GM21576 (cell line): ENCODE measurements around the gene SEMA3D.

ENCODE experiments used
- ATAC-seq: cut with Tn5 transposase; IDR thresholded peaks from one replicate; pipeline ENCODE4 v1.9.1; 2021; ENCODE audit warnings: mild to moderate bottlenecking, moderate library complexity; ENCODE audit not compliant: unreplicated experiment

Gene SEMA3D

DNA sequence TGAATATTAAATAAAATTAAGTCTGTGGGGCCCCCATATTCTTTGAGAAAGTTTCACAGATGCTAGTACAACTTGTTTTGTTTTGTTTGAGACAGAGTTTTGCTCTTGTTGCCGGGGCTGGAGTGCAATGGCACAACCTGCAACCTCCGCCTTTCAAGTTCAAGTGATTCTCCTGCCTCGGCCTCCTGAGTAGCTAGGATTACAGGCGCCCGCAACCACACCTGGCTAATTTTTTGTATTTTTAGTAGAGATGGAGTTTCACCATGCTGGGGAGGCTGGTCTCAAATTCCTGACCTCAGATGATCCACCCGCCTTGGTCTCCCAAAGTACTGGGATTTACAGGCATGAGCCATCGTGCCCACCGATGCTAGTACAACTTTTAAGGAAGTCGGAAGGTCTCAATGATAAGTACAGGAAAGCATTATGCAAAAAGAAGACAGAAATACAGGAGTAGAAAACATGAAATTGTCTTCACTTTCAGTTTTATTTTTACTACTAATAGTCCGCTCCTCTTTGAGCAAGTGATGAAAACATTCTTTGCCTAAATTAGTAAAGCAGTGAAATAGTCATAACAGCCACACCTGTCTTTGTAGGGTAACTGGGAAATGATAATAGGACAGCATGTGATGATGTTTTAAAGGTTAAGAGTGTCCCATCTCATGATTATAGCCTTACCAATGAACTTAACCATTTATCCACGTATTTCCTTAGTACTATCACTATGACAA lies 147.5 kb downstream of the SEMA3D start:
- ATAC-seq, result peak; percentile 90

DNA sequence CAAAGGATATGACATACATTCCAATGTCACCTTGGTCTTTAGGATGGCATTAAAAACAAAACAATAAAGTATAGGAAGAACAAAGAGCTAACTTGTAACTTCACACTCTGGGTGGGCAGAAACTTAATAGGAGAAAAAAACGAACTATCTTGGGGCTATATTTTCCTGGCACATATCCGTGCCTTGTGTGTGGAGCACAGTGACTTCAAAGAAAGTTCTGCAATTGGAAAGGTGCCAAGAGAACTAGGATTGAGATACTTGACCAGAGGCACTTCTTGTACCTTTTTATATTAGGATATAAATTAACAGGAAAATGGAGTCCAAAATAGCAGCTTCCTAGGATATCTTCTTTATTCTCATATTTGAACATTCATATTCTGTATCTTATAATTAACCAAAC lies 148.4 kb downstream of the SEMA3D start:
- no peak for ATAC-seq

DNA sequence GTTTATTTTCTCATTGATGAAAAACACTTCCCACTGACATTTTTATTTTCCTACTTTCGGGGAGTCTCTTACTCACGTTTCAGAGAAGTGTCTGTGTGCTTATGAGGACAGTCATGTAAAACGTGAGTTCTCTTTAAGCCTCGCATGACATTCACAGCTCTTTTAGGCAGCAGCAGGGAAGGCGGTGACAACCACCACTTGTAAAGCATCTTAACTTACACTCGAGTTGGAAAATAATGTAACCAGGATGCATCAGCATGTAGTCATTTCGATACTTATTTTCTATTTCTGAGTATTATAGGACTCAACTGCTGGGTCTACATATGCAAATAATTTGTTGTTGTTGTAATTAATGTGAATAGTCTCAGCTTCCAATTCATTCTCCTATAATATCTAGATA lies 153.6 kb downstream of the SEMA3D start:
- no peak for ATAC-seq

DNA sequence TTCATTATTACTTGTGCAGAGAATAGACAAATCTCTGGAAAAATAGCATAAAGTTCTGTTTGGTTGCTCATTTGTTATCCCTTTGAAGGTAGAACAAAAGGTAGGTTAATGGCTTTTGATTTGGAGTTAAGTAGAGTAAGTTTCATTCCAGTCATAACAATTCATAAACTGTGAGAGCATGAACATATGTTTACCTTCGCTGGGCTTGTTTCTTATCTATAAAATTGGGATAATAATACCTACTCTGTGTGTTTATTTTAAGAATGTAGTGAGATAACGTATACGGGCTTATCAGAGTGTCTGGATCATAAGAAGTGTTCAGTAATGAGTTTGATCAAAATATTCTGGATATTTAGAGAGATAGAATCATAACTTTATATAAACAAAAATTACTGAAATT lies 155.4 kb downstream of the SEMA3D start:
- no peak for ATAC-seq

DNA sequence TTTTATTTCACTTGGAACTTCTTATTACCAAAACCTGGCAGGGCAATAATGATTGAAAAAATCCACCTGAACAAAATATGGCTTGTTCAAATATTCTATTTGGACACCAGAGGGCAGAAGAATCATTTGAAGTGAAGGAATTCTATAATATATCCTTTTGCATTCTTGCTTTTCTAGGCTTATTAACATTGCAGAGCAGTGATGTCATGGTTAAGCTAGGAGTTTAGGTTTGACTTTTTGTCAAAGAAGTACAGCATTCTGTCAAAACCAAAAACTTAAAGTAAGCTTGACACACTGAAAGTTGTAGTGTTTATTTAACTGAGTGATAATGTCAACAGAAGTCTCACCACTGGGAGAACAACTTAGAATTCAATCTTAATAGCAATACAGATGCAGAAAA lies 156.0 kb downstream of the SEMA3D start:
- peak; percentile 57 for ATAC-seq

DNA sequence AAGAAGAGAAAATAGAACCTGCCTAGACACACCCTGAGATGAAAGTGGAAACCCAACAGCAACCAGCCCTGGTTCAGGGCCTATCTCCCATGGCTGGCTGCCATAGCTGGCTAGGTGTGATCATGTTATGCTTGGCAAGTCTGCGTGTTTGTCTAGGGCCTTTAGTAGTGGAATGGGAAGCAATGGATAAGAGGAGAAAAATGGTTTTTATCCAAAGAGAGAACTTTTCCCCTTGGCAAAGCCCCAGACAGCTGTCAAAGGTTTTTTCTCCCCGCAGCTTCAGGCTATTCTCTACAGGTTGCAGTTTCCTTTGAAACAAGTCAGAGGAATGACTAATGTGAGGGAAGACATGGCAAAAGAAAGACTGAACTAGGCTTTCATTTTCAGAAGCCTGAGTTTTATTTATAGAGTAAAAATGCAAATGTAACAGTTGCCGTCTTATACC lies 161.5 kb downstream of the SEMA3D start:
- ATAC-seq, result no peak

DNA sequence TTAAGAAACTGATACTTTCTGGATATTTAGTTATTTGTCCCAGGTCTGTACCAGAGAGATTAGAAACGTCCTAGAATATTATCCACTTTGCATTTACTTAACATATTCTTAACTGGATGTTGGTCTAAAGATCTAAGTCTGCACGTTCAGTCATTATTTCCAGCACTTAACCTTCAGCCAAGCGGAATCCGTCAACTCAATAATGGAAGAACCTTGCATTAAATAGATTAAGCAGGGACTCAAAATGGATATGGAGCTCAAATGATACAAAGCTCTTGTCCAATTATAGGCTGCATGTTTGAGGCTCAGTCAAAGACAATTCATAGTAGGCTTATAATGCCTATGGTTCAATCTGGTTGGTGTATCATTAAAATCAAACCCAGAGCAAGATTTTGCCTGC lies 162.9 kb downstream of the SEMA3D start:
- no peak for ATAC-seq

DNA sequence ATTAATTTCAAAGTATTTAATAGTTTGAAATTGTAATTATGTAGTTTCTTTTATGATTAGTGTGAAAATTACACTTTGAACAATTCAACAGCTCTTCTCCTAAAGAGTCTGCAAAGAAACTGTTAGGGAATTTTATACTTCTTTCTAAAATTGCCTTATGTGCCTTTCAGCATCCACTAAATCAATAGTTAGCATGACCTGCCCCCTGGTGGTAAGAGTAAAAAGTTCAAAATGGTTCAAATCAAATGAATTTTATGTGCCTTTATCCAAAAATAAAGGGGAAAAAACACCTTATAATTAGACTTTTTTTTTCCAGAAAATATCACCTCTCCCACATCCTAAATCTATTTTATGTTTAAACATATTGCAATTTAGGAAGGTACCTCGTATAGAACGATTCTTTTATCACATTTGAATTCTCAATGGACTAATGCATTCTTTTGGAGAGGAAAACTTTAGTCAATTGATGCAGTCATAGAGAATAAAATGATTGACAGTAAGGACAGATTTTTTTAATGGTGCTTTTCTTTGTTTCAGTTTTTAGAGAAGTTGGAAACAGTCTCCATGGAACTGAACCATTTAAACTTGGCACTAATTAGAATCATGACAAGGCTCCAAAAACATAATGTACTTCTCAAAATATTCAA lies 163.7 kb downstream of the SEMA3D start:
- no peak for ATAC-seq

DNA sequence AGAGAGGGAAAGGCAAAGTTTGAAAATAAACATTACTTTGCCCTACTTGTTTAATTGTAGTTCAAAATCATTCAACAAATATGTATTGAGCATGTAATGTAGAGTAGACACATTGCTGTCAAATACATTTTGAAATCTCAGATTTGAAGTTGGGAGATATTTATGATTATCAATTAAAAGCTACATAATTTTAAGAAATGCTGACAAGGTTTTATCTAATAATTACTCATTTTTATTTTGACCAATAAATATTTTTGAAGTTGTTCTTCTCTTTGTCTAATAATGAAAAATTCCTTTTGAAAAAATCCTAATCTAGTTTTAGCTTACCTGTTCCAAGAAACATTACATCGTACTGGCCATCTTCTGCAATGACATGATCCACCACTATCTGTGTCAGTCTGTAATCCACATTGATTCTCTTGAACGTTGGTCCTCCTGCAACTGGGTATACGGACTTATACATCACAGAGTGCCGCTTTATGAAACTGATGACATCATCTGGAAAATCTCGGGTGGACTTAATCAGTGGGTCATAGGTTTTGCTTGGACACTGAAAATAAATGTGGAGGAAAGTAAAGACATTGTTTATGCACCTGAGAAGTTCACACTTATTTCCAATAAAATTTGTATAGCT lies 164.7 kb downstream of the SEMA3D start:
- no peak for ATAC-seq

DNA sequence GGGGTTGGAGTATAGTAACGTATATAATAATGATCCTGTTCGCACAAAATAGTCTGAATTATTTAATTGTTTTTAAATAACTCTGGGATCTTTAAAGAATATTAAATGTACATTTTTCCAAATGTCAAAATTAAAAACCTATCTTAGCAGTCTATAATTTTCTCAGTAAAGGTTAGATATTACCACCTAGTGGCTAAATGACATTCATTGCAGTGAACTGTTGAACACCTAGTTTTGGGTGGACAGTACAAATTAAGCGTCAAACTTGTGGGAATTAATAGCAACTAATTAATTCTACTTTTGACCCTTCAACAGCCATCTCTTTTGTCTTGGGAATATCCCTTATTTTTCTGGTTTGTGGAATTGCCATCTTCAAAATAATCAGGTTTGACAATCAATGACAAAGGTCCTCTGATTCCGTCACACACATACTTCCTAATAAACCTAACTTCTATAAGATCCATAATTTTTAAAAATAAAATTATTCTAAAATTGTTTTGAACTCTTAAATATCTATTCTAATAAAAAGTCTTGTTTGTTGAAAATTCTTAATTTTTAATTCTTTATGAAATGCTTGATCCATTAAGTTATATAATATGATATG lies 165.7 kb downstream of the SEMA3D start:
- no peak for ATAC-seq

DNA sequence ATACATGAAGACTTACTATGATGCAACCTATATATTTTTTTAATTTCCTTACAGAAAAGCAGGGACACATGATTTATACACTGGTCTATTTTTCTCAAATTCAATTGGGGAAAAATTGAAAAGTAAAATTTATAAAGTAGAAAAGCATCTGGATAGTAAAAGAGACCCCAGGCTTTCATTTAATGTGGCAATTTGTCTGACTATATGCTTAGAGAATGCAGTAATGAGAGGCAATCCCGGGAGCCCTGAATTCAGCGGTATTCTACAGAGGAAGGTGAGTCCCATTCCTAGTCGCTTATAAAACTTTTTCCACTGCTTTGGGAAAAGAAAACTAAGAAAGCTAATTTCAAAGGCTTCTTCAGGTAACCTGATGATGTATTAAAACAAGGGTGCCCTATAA lies 167.1 kb downstream of the SEMA3D start:
- ATAC-seq, result no peak

DNA sequence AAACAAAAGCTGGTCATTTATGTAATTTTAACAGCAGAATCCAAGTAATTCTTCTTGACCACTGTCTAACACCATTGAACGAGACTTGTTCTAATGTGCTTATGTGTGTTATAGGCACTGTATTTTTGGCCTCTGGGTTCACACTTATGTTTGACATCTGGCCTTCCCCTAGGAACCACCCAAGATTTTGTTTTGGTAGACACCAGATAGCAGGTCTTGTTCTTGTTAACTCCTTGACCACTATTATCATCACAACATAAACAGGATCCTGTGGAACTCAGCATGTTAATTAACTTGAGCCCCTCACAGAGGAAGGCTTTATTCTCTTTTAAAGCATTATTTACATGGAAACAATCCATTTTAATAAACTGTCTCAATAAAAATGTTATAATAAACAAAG lies 167.7 kb downstream of the SEMA3D start:
- no peak for ATAC-seq

DNA sequence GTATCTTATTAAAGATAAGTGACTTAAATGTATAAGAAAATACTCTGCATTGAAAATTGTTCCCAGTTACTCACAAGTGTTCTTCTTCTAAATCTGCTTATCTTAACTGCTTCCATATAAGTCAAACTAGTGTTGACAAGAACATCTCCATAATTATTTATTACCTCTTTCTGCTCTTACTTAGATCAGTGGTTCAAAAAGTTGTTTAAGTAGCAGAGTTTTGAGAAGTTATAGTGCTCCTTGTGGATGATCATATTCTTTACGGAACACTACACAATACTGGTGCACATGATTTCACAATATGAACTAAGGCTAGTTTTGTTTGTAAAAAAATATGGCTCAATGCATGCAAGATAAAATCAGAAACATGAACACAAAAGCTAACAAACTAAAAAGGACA lies 168.4 kb downstream of the SEMA3D start:
- ATAC-seq, result no peak

DNA sequence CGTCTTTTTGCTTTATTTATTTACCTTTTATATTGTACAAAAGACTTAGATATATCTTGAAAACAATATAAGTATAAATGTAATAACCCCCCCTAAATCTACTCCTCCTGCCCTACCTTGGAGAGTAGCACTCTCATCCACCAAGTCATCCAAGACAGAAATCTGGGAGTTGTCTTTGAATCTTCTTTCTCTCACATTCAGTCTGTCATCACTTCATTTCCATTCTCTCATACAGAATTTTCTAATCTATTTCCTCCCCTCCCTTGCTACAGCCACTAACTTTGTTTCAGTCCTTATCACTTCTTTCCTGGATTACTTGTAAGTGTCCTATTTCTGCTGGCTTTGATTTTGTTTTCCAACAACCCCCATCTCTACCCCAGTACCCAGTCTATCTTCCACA lies 170.6 kb downstream of the SEMA3D start:
- no peak for ATAC-seq

DNA sequence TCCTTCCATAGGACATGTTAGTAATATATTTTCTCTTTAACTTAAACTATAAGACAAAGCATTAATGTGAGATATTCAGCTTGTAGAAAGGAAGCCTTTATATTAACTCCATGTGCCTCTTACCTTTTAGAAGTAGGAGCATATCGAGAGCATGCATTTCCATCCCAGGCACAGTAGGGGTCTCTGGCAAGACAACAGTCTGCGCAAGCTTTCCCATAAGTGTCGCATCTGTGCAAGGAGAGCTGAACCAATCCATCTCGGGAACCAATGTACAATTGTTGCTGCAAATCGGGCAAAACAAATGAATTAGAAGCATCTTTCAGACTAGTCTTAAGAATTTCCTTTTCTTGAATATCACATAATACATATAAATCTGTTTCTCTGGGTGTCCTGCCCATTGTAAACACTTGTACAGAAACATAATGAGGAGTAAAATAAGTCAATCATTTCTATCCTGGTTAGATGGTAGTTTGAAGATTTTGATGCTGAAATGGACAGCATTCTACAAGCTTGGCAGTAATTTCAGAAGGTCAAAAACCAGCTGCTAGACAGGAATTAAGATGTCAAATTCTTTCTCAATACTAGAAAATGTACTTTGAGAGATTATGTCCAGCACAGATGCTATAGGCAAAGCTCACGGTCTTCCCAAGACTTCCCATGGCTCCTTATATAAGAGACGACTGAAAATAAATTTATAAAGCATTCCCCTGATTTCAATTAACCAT lies 171.8 kb downstream of the SEMA3D start:
- no peak for ATAC-seq

DNA sequence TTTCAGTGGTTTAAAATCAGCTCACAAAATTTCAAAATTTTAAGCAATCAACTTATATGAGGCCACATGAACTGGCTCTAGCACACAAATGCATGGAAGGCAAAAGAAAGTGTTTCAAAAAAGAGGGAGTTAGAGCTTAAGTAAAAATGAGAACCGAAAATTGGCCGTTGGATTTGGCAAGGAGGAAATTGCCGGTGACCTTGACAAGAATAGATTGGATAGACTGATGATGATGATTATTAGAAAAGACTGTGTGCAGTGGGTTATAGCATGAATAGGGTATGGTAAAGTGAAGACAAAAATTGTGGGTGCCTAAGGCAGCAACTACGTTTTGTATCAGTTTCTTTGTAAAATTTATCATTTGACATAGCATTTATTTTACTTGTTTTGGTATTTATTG lies 175.7 kb downstream of the SEMA3D start:
- no peak for ATAC-seq

DNA sequence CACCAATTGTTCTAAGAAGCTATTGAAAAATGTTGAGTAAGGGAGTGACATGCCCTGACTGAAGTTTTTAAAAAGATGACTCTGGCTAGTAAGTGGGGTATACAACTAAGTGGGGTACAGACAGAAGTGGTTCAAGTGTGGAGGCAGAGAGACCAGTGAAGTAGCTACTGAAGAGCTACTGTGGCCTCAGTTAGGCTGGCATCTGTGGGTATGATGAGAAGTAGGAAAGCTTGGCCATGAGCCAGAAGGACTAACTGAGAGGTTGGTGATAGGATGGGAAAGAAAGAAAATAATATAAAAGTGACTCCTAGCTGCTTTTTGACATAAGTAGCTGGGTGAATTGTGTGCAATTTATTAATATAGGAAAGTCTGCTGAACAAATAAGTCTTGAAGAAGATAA lies 176.6 kb downstream of the SEMA3D start:
- ATAC-seq, result no peak

DNA sequence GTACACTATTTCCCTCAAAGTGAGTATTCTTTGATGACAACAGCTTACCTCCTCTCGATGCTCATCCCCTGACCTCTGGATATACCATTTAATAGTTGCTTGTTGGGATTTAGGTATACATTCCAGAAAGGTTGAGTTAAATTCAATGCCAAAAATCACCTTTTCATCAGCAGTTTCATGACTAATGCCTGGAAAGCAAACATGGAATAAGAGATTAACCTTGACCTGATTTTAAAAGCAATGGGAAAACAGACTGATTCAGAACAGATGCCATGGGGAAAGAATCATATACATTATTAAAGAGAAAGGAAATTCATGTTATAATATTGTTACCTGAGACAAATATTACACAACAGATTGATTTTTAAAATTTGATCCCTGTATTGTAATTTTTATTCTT lies 180.1 kb downstream of the SEMA3D start:
- ATAC-seq, result no peak

DNA sequence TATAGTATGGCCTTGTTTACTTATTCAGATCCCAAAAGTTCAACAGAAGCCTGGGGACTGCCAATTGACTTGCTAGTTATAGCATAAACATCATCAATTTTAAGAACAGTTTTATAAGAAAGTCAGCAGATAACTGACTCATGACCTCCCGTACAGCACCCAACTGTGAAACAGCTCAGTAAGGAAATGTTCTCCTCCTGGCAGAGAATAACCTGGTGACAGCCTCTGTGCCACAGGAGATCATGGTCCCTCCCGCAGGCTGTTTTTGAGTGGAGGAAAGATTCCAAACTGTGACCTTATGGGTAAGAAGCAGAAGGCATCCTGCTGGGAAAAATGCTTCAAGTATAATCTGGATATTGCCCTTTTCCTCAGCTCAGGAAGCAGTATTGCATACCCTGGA lies 182.5 kb downstream of the SEMA3D start:
- ATAC-seq, result no peak

DNA sequence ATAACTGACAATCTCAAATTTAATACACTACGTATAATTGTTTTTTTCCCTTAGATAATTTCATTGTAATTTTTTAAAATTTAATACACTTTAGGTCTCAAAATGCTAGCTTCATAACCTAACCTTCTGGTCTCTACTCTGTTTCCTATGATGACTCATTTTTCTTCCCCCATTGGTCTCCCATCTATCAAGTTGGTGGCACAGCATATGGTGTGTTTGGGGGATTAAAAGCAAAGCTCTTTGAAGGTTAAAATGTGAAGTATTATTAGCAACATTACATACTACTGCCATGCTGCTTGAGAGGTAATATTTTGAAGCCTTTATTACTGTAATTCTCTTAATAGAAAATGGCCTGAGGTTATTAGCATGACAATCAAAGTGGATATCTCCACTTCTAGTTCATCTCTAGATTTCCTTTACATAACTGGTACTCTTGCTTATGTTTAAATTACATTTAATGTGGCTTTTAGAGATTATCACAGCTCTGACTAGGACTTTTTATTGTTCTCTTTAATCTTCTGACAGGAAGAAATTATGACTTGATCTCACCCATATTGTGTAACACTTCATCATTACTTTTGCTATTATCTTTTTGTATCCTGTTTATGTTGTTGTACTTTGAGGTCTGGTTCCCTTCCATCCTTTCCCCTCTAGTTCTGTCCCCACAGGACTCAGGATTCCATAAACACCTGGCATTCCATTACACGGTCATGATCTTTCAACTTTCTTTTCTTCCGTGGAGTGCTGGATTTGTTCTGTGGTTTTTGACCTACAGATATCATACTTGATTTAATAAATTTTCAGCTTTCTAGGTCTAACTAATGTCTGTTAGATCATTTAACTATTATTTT lies 185.1 kb downstream of the SEMA3D start:
- ATAC-seq, result no peak
